SK-N-SH (cell line): ENCODE results near the gene BMP2. TPM values are rescaled to one million over a fixed set of nuclear protein-coding genes. Genes with fewer than 3 reads are reported as not detected.

ENCODE experiments used
- CTCF ChIA-PET: fragments of 300-600, 350-600 bp; formaldehyde crosslinking; extraction: SDS; loops from one replicate; lab custom pipeline; 2021; lab: Yijun Ruan, JAX
- POLR2A ChIA-PET: fragments of 350-600 bp; sonication (Branson Sonifier 250); formaldehyde crosslinking; extraction: SDS; loops from one replicate; lab custom pipeline; 2020; ENCODE audit warnings: antibody characterized with exemption, inconsistent platforms; lab: Yijun Ruan, JAX
- DNase-seq: peaks from one replicate; pipeline ENCODE4 v3.0.0; 2012
- H2AFZ ChIP-seq: fragments of 200-600 bp; sonication (generic); 2 replicates; pipeline ENCODE4 v1.8.1; 2016; ENCODE audit warnings: antibody characterized with exemption, mild to moderate bottlenecking, low read depth
- H3F3A ChIP-seq: fragments of 200-600 bp; sonication (generic); replicated peaks from 2 replicates; pipeline ENCODE3; 2016; ENCODE audit warnings: antibody characterized with exemption, mild to moderate bottlenecking; ENCODE audit not compliant: insufficient read depth
- H3K27ac ChIP-seq, 2 experiments: fragments of 200-500 bp in 1 of 2; fragments of 200-600 bp in 1 of 2; sonication (Bioruptor generic) in 1 of 2; sonication (generic), shearing (Covaris generic) in 1 of 2; 2 replicates each; pipeline versions ENCODE4 v1.5.1 to v1.6.1; 2014 to 2016; ENCODE audit warnings: low read depth in 2 of 2, inconsistent platforms in 1 of 2, low read length in 1 of 2, mild to moderate bottlenecking in 1 of 2, mixed read lengths in 1 of 2
- H3K27me3 ChIP-seq: fragments of 200-600 bp; sonication (generic), shearing (Covaris generic); 2 replicates; pipeline ENCODE4 v1.6.1; 2016; ENCODE audit warnings: mixed run types; ENCODE audit not compliant: insufficient read depth
- H3K36me3 ChIP-seq, 2 experiments: fragments of 200-500 bp in 1 of 2; fragments of 200-600 bp in 1 of 2; sonication (Bioruptor generic) in 1 of 2; sonication (generic) in 1 of 2; replicated peaks in 1 of 2; 2 replicates each; pipeline versions ENCODE3 to v1.5.1; 2014 to 2016; ENCODE audit warnings: low read length in 1 of 2, mild to moderate bottlenecking in 1 of 2; ENCODE audit not compliant: insufficient read depth in 2 of 2, control insufficient read depth in 1 of 2
- H3K4me1 ChIP-seq, 2 experiments: fragments of 200-500 bp in 1 of 2; fragments of 200-600 bp in 1 of 2; sonication (Bioruptor generic) in 1 of 2; sonication (generic), shearing (Covaris generic) in 1 of 2; 2 replicates each; pipeline versions ENCODE4 v1.5.1 to v1.6.1; 2014 to 2016; ENCODE audit warnings: low read depth in 1 of 2, low read length in 1 of 2, mixed run types in 1 of 2; ENCODE audit not compliant: insufficient read depth in 2 of 2, control insufficient read depth in 1 of 2
- H3K4me2 ChIP-seq: fragments of 200-600 bp; sonication (generic), shearing (Covaris generic); 2 replicates; pipeline ENCODE4 v1.6.1; 2017; ENCODE audit warnings: mixed run types
- H3K4me3 ChIP-seq, 2 experiments: fragments of 200-500 bp in 1 of 2; fragments of 200-600 bp in 1 of 2; sonication (Bioruptor generic) in 1 of 2; sonication (generic), shearing (Covaris generic) in 1 of 2; 2 replicates each; pipeline versions ENCODE4 v1.5.1 to v1.8.1; 2014 to 2016; ENCODE audit warnings: low read depth in 2 of 2, inconsistent platforms in 1 of 2, low read length in 1 of 2, mild to moderate bottlenecking in 1 of 2, mixed read lengths in 1 of 2, moderate library complexity in 1 of 2
- H3K79me2 ChIP-seq: fragments of 200-600 bp; sonication (generic); 2 replicates; pipeline ENCODE4 v1.8.1; 2017; ENCODE audit warnings: mild to moderate bottlenecking; ENCODE audit not compliant: insufficient read depth
- H3K9ac ChIP-seq: fragments of 200-600 bp; sonication (generic); 2 replicates; pipeline ENCODE4 v1.6.1; 2017; ENCODE audit warnings: mixed run types
- H3K9me2 ChIP-seq: fragments of 200-600 bp; sonication (generic); 2 replicates; pipeline ENCODE4 v1.6.1; 2017; ENCODE audit warnings: mixed run types
- H3K9me3 ChIP-seq: fragments of 200-600 bp; sonication (generic); 2 replicates; pipeline ENCODE4 v1.6.1; 2017; ENCODE audit warnings: mixed run types, mild to moderate bottlenecking, moderate library complexity
- H4K20me1 ChIP-seq: fragments of 200-600 bp; sonication (generic); 2 replicates; pipeline ENCODE4 v1.6.1; 2017; ENCODE audit warnings: mild to moderate bottlenecking, mixed run types; ENCODE audit not compliant: insufficient read depth
- CTCF ChIP-seq: fragments of 200-600 bp; sonication (generic); IDR thresholded peaks from 2 replicates; pipeline ENCODE4 v1.6.1; 2017; ENCODE audit warnings: antibody characterized with exemption, mild to moderate bottlenecking, moderate library complexity
- FOXM1 ChIP-seq: IDR thresholded peaks from 2 replicates; pipeline ENCODE4 v1.4.0; 2012; ENCODE audit warnings: low read depth, mild to moderate bottlenecking
- GATA2 ChIP-seq: sonication (generic); formaldehyde crosslinking; IDR thresholded peaks from 2 replicates; pipeline ENCODE4 v1.5.0; 2020; ENCODE audit warnings: mild to moderate bottlenecking, missing genetic modification reagents
- MXI1 ChIP-seq: IDR thresholded peaks from 2 replicates; pipeline ENCODE4 v1.6.1; 2012; ENCODE audit warnings: mild to moderate bottlenecking, low read depth, low read length, improper control_type of control experiment
- REST ChIP-seq: IDR thresholded peaks from 2 replicates; pipeline ENCODE4 v1.6.1; 2012; ENCODE audit warnings: mild to moderate bottlenecking, low read depth, low read length, moderate library complexity
- RXRA ChIP-seq: IDR thresholded peaks from 2 replicates; pipeline ENCODE4 v1.4.0; 2012; ENCODE audit warnings: low read depth, mild to moderate bottlenecking, borderline replicate concordance
- TAF1 ChIP-seq: IDR thresholded peaks from 2 replicates; pipeline ENCODE4 v1.6.1; 2012; ENCODE audit warnings: low read depth, mild to moderate bottlenecking, low read length, moderate library complexity, borderline replicate concordance
- USF1 ChIP-seq: IDR thresholded peaks from 2 replicates; pipeline ENCODE4 v1.4.0; 2012; ENCODE audit warnings: low read depth, borderline replicate concordance
- ZBTB33 ChIP-seq: IDR thresholded peaks from 2 replicates; pipeline ENCODE4 v1.4.0; 2012; ENCODE audit warnings: low read depth, borderline replicate concordance
- WGBS: methylation state at CpG from one replicate; pipeline ENCODE4 v1.1.6; 2017; ENCODE audit warnings: low lambda C conversion rate; 5-methylcytosine and 5-hydroxymethylcytosine counted together
- polyA plus RNA-seq, 3 experiments: library from polyadenylated mRNA; depleted of rRNA; stranded (reverse); fragments of >200 nt; gene quantifications; 2 replicates each; pipeline ENCODE4 v1.2.3, GENCODE V29; 2012

BMP2 gene
- polyA plus RNA-seq, 1 of the 3 experiments (the other 2 are of a cell fraction) = 0.25 TPM

- no peaks in the 10 kb centered on the region for H3K9me2 ChIP-seq
- ChIA-PET CTCF (no interaction called here), POLR2A (no interaction called here)
- no peaks in the 10 kb centered on the region for H3K79me2 ChIP-seq
- H3K27ac ChIP-seq = no peak overlapping the region
- H2AFZ ChIP-seq = no peak overlapping the region
- no peaks in the 10 kb centered on the region for H3K36me3 ChIP-seq
- H3K4me2 ChIP-seq = no peak overlapping the region
- H3K27me3 ChIP-seq = no peaks in the 10 kb centered on the region; the same call in 1 of the 2 replicates
- TF ChIP-seq CTCF = no peak
- no peak for TF ChIP-seq GATA2 (CRISPR knock-in tag)
- TF ChIP-seq TAF1 = no peak
- no peak for TF ChIP-seq FOXM1
- TF ChIP-seq ZBTB33 = no peak
- no peak overlapping the region for H3K9ac ChIP-seq
- WGBS = 23% methylated on average over 3 of the region's 3 CpGs
- no peak overlapping the region for H3K4me3 ChIP-seq
- H4K20me1 ChIP-seq = no peaks in the 10 kb centered on the region
- no peaks in the 10 kb centered on the region for H3K9me3 ChIP-seq
- no peaks in the 10 kb centered on the region; a peak in 2 of 4 replicates for H3K4me1 ChIP-seq
- no peaks in the 10 kb centered on the region for H3F3A ChIP-seq
- DNase-seq = no peak
These were observed 17.3 kb downstream of the BMP2 start for GRCh38 chr20:6784767-6785166.

- ChIA-PET CTCF (no interaction called here), POLR2A (no interaction called here)
- 16% methylated on average over 2 of the region's 2 CpGs for WGBS
- Histone ChIP-seq H3K9me3 (no peaks in the 10 kb centered on the region), H3K4me2 (no peak overlapping the region), H3K36me3 (no peaks in the 10 kb centered on the region), H3K9ac (no peak overlapping the region), H3K4me3 (no peak overlapping the region), H2AFZ (no peak overlapping the region), H3K79me2 (no peaks in the 10 kb centered on the region), H4K20me1 (no peaks in the 10 kb centered on the region), H3K9me2 (no peaks in the 10 kb centered on the region), H3F3A (no peaks in the 10 kb centered on the region), H3K4me1 (no peaks in the 10 kb centered on the region), H3K27me3 (no peaks in the 10 kb centered on the region; the same call in 1 of the 2 replicates), H3K27ac (no peak overlapping the region)
- DNase-seq = no peak
- TF ChIP-seq REST (no peak), RXRA (no peak), FOXM1 (no peak), MXI1 (no peak), USF1 (no peak)
These were observed 19.1 kb downstream of the BMP2 start for GRCh38 chr20:6786548-6786947.
